A549 (cell line): ENCODE measurements around the gene RASGRF1. TPM values are rescaled to one million over a fixed set of nuclear protein-coding genes. Genes with fewer than 3 reads are reported as not detected.

Experiments used
- ATAC-seq, 2 experiments: fragments of 200-7000 bp in 1 of 2; fragments of >200 bp in 1 of 2; cut with Nextera tagmentation in 1 of 2; cut with Tn5 transposase in 1 of 2; 3 replicates each; pipeline versions ENCODE4 v1.8.0 to v1.9.1; 2018 to 2020; ENCODE audit warnings: mild to moderate bottlenecking in 1 of 2, moderate library complexity in 1 of 2
- CTCF ChIA-PET: fragments of 300-600 bp; sonication (Branson Sonifier 250); formaldehyde crosslinking; extraction: SDS; loops from one replicate; lab custom pipeline; 2021; ENCODE audit warnings: antibody characterized with exemption, inconsistent platforms; lab: Yijun Ruan, JAX
- POLR2A ChIA-PET: fragments of 350-600 bp; formaldehyde crosslinking; extraction: SDS; loops from one replicate; lab custom pipeline; 2021; ENCODE audit warnings: antibody characterized with exemption, inconsistent platforms; lab: Yijun Ruan, JAX
- DNase-seq, 2 experiments: peaks; one replicate each; pipeline versions ENCODE4 v3.0.0 to v3.0.0-alpha.2; 2011 to 2016; ENCODE audit warnings: low read depth in 1 of 2, low spot score in 1 of 2
- FAIRE-seq: peaks from 2 replicates; lab custom pipeline; 2011; peaks lifted over from hg19 to GRCh38; lab: Jason Lieb, UNC
- H3K27ac ChIP-seq, 2 experiments: fragments of >200 bp; sonication (Bioruptor Twin); formaldehyde crosslinking; 3 replicates each; pipeline ENCODE4 v1.5.1; 2016 to 2017
- H3K4me1 ChIP-seq: fragments of >200 bp; sonication (Bioruptor Twin); formaldehyde crosslinking; 3 replicates; pipeline ENCODE4 v1.6.1; 2016
- H3K4me2 ChIP-seq: fragments of >200 bp; sonication (Bioruptor Twin); formaldehyde crosslinking; 3 replicates; pipeline ENCODE4 v1.6.1; 2016
- H3K4me3 ChIP-seq: fragments of >200 bp; sonication (Bioruptor Twin); formaldehyde crosslinking; 3 replicates; pipeline ENCODE4 v1.5.1; 2016
- H3K9me3 ChIP-seq: fragments of >200 bp; sonication (Bioruptor Twin); formaldehyde crosslinking; 3 replicates; pipeline ENCODE4 v1.6.1; 2016
- BHLHE40 ChIP-seq: IDR thresholded peaks from 2 replicates; pipeline ENCODE4 v1.6.1; 2012; ENCODE audit warnings: low read depth, low read length, inconsistent platforms
- CEBPB ChIP-seq, 2 experiments: fragments of >200 bp in 1 of 2; sonication (Bioruptor Twin) in 1 of 2; formaldehyde crosslinking in 1 of 2; IDR thresholded peaks; 2 replicates each; pipeline ENCODE4 v1.6.1; 2012 to 2016
- CHD4 ChIP-seq: fragments of 200-600 bp; sonication (generic); IDR thresholded peaks from 2 replicates; pipeline ENCODE4 v1.6.1; 2016; ENCODE audit warnings: antibody characterized with exemption, mild to moderate bottlenecking, borderline replicate concordance
- EHMT2 ChIP-seq: fragments of 200-600 bp; sonication (generic); IDR thresholded peaks from 2 replicates; pipeline ENCODE4 v1.6.1; 2016; ENCODE audit warnings: antibody characterized with exemption, low read depth, mild to moderate bottlenecking, moderate library complexity
- FOSL2 ChIP-seq, 2 experiments: fragments of 450-650 bp in 1 of 2; fragments of >200 bp in 1 of 2; sonication (Bioruptor Twin) in 1 of 2; formaldehyde crosslinking; IDR thresholded peaks; 2 replicates each; pipeline versions ENCODE4 v1.5.0 to v1.6.1; 2016 to 2020; ENCODE audit warnings: mild to moderate bottlenecking in 1 of 2, moderate library complexity in 1 of 2
- FOXS1 ChIP-seq: fragments of 250-450 bp; sonication (Bioruptor Pico); IDR thresholded peaks from 2 replicates; pipeline ENCODE4 v1.5.0; 2020; ENCODE audit warnings: mild to moderate bottlenecking, moderate library complexity
- GATA3 ChIP-seq: IDR thresholded peaks from 2 replicates; pipeline ENCODE4 v1.6.1; 2012; ENCODE audit warnings: borderline replicate concordance
- HEYL ChIP-seq: fragments of 250-450 bp; sonication (Bioruptor Pico); IDR thresholded peaks from 2 replicates; pipeline ENCODE4 v1.8.0; 2021; ENCODE audit warnings: mild to moderate bottlenecking, moderate library complexity
- HOXB5 ChIP-seq: fragments of 250-450 bp; sonication (Bioruptor Pico); IDR thresholded peaks from 2 replicates; pipeline ENCODE4 v1.5.0; 2020; ENCODE audit warnings: mild to moderate bottlenecking, moderate library complexity
- KDM1A ChIP-seq: fragments of 200-600 bp; sonication (generic); IDR thresholded peaks from 2 replicates; pipeline ENCODE4 v1.6.1; 2016; ENCODE audit warnings: low read depth, mild to moderate bottlenecking
- KDM5A ChIP-seq: fragments of 200-600 bp; sonication (generic); IDR thresholded peaks from 2 replicates; pipeline ENCODE4 v1.6.1; 2016; ENCODE audit warnings: antibody characterized with exemption, mild to moderate bottlenecking
- MAFK ChIP-seq: fragments of 450-650 bp; IDR thresholded peaks from 2 replicates; pipeline ENCODE4 v1.6.1; 2014; ENCODE audit not compliant: partially characterized antibody
- NPAS2 ChIP-seq: fragments of 250-450 bp; sonication (Bioruptor Pico); IDR thresholded peaks from 2 replicates; pipeline ENCODE4 v1.8.0; 2022; ENCODE audit warnings: mild to moderate bottlenecking, moderate library complexity, borderline replicate concordance
- PHF8 ChIP-seq: fragments of 200-600 bp; sonication (generic); IDR thresholded peaks from 2 replicates; pipeline ENCODE4 v1.6.1; 2016; ENCODE audit warnings: low read depth, mild to moderate bottlenecking, antibody characterized with exemption, moderate library complexity, borderline replicate concordance
- POLR2A ChIP-seq: IDR thresholded peaks from 2 replicates; pipeline ENCODE4 v1.6.1; 2012; ENCODE audit warnings: mild to moderate bottlenecking, low read length
- RARB ChIP-seq: fragments of 250-450 bp; sonication (Bioruptor Pico); IDR thresholded peaks from 2 replicates; pipeline ENCODE4 v1.8.0; 2021; ENCODE audit warnings: mild to moderate bottlenecking, moderate library complexity
- RCOR1 ChIP-seq: fragments of 150-350 bp; IDR thresholded peaks from 2 replicates; pipeline ENCODE4 v1.6.1; 2014; ENCODE audit warnings: antibody characterized with exemption, low read length, low read depth
- RNF2 ChIP-seq: fragments of 200-600 bp; sonication (generic); IDR thresholded peaks from 2 replicates; pipeline ENCODE4 v1.6.1; 2016; ENCODE audit warnings: low read depth, mild to moderate bottlenecking, antibody characterized with exemption, moderate library complexity, borderline replicate concordance
- SREBF2 ChIP-seq: fragments of 450-650 bp; IDR thresholded peaks from 2 replicates; pipeline ENCODE4 v1.6.1; 2014; ENCODE audit warnings: mild to moderate bottlenecking, moderate library complexity
- ZC3H11A ChIP-seq: fragments of 450-650 bp; IDR thresholded peaks from 2 replicates; pipeline ENCODE4 v1.6.1; 2014; ENCODE audit warnings: antibody characterized with exemption, mild to moderate bottlenecking
- ZSCAN20 ChIP-seq: fragments of 250-450 bp; sonication (Bioruptor Pico); IDR thresholded peaks from 2 replicates; pipeline ENCODE4 v1.8.0; 2022; ENCODE audit warnings: mild to moderate bottlenecking, moderate library complexity
- WGBS: methylation state at CpG from one replicate; pipeline ENCODE4 v1.1.6; 2017; ENCODE audit errors: missing lambda C conversion rate; 5-methylcytosine and 5-hydroxymethylcytosine counted together
- polyA plus RNA-seq, 4 experiments: library from polyadenylated mRNA; depleted of rRNA in 3 of 4; stranded (reverse); fragments of >200 nt; fragmentation: RNase III in 1 of 4; extraction: RNeasy Plus Mini Kit Qiagen cat#74134 plus additional on column Dnase treatment in 1 of 4; gene quantifications; 2 replicates in 3 of 4; 3 replicates in 1 of 4; pipeline ENCODE4 v1.2.3, GENCODE V29; 2011 to 2017
- TF ChIP-seq, protein P1 (sequence below): IDR thresholded peaks from 2 replicates; pipeline ENCODE4 v1.6.1; 2012
- TF ChIP-seq, protein P2 (sequence below): fragments of >200 bp; sonication (Bioruptor Twin); formaldehyde crosslinking; IDR thresholded peaks from 2 replicates; pipeline ENCODE4 v1.6.1; 2016
- TF ChIP-seq, protein P3 (sequence below): fragments of 450-650 bp; IDR thresholded peaks from 2 replicates; pipeline ENCODE4 v1.6.1; 2014; ENCODE audit warnings: antibody characterized with exemption

RASGRF1 gene
- polyA plus RNA-seq, 2 of the 4 experiments (the other 2 are of a cell fraction) = 0.13 to 0.21 TPM

DNA sequence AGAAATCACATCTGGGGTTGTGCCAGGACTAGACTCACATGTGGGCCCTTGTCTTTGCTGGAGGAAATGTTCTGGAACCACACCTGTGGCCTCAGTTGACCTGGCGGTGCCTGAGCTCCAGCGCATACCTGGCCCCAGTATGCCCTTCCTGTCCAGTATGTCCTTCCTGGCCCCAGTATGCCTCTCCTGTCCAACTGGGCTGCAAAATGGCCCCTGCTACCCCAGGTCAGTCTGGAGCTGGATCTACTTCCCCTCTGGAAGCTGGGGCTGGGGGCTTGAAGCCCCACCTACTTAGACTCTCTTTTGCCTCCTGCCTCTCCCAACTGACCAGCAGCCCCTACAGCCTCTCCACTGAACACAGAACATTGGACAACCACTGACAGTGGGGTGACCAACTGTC, 15.3 kb downstream of the RASGRF1 start:
- Histone ChIP-seq H3K9me3 (no peaks in the 10 kb centered on the region), H3K4me1 (no peaks in the 10 kb centered on the region), H3K4me3 (no peak overlapping the region), H3K27ac (no peak overlapping the region), H3K4me2 (no peak overlapping the region)
- ATAC-seq = no peak
- CTCF ChIA-PET = interaction anchor here (0.6 to 2.1 kb wide), 4 partner anchors 30 to 109 kb away, joined by 3 to 8 read pairs (median 4); no protein-coding TSS in a partner anchor
- no peak for DNase-seq
- WGBS = 42% methylated on average over 2 of the region's 2 CpGs
- no peak for FAIRE-seq
- POLR2A ChIA-PET = no interaction called here
- TF ChIP-seq ZC3H11A = no peak
- TF ChIP-seq RNF2 = no peak
- no peak for TF ChIP-seq FOXS1 (CRISPR knock-in tag)
- no peak for TF ChIP-seq KDM1A
- TF ChIP-seq PHF8 = no peak
- no peak for TF ChIP-seq ZSCAN20 (CRISPR knock-in tag)

DNA sequence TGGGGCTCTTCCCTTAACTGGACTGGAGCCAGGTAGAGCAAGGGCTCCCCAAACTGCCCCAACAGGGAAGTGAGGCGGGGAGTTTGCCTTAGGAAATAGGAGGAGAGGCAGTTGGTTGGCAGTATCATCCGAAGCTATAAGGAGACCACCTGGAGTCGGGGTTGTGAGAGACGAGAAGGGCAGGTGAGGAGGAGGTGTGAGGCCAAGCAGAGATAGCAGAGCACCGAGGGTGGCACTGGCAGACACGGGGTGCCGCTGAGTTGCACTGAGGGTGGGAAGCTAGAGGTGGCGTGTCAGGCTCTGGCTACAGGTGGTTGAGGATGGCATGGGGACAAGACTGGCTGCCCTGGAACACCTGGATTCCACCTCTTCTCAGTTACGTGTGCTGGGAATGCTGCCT, 17.2 kb downstream of the RASGRF1 start:
- WGBS = 25% methylated on average over 9 of the region's 9 CpGs
- Histone ChIP-seq H3K4me1 (no peaks in the 10 kb centered on the region), H3K9me3 (no peaks in the 10 kb centered on the region), H3K4me3 (no peak overlapping the region), H3K4me2 (no peak overlapping the region), H3K27ac (no peak overlapping the region)
- no peak for TF ChIP-seq HEYL (CRISPR knock-in tag)
- TF ChIP-seq ZC3H11A = no peak
- TF ChIP-seq CEBPB (IDR thresholded peaks at IDR 0.05) = no peak
- TF ChIP-seq GATA3 = no peak
- no peak for TF ChIP-seq CHD4
- TF ChIP-seq, protein P1, sequence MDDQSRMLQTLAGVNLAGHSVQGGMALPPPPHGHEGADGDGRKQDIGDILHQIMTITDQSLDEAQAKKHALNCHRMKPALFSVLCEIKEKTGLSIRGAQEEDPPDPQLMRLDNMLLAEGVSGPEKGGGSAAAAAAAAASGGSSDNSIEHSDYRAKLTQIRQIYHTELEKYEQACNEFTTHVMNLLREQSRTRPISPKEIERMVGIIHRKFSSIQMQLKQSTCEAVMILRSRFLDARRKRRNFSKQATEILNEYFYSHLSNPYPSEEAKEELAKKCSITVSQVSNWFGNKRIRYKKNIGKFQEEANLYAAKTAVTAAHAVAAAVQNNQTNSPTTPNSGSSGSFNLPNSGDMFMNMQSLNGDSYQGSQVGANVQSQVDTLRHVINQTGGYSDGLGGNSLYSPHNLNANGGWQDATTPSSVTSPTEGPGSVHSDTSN = no peak
- TF ChIP-seq RCOR1 = no peak
- TF ChIP-seq FOSL2 (IDR thresholded peaks at IDR 0.05) = no peak
- no peak for TF ChIP-seq FOSL2 (CRISPR knock-in tag; IDR thresholded peaks at IDR 0.05)
- TF ChIP-seq EHMT2 = no peak
- no peak for TF ChIP-seq KDM1A
- TF ChIP-seq PHF8 = no peak
- no peak for TF ChIP-seq MAFK
- no peak for TF ChIP-seq POLR2A
- TF ChIP-seq RARB = no peak
- TF ChIP-seq, protein P2, sequence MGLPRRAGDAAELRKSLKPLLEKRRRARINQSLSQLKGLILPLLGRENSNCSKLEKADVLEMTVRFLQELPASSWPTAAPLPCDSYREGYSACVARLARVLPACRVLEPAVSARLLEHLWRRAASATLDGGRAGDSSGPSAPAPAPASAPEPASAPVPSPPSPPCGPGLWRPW = no peak
- POLR2A ChIA-PET = no interaction called here
- CTCF ChIA-PET = interaction anchor here (1.6 to 2.1 kb wide), 2 partner anchors 45 to 111 kb away, joined by 5 to 8 read pairs; no protein-coding TSS in a partner anchor
- ATAC-seq (no peak), FAIRE-seq (no peak), DNase-seq (no peak)

DNA sequence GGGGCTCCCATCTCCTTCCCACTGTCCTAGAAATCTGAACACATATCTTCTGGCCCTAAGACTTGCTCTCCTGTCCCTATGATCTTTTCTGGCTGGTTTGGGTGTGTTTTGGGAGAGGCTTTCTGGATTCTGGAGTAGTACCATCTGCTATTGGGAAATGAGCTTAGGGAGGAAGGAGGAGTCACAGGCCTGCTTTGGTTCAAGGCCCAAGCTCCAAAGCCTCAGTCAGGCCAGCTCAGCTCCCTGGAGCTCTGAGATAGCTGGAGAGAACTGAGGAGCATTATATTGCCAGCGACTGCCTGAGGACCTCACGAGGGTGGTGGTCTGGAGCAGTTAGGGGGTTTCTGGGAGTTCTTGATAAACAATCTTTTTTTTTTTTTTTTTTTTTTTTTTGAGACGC, 18.7 kb downstream of the RASGRF1 start:
- H3K27ac ChIP-seq = no peak overlapping the region
- no peak for FAIRE-seq
- ATAC-seq = no peak; a peak in 1 of 6 replicates
- POLR2A ChIA-PET = interaction anchor here (0.6 kb wide), 1 partner anchor 121 kb away, joined by 5 read pairs; no protein-coding TSS in a partner anchor
- no peak for DNase-seq
- no peaks in the 10 kb centered on the region for H3K9me3 ChIP-seq
- no peaks in the 10 kb centered on the region for H3K4me1 ChIP-seq
- no peak for TF ChIP-seq BHLHE40
- TF ChIP-seq, protein P3, sequence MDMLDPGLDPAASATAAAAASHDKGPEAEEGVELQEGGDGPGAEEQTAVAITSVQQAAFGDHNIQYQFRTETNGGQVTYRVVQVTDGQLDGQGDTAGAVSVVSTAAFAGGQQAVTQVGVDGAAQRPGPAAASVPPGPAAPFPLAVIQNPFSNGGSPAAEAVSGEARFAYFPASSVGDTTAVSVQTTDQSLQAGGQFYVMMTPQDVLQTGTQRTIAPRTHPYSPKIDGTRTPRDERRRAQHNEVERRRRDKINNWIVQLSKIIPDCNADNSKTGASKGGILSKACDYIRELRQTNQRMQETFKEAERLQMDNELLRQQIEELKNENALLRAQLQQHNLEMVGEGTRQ = no peak
- TF ChIP-seq EHMT2 = no peak
- TF ChIP-seq KDM5A = no peak
- no peak for TF ChIP-seq NPAS2 (CRISPR knock-in tag)
- TF ChIP-seq GATA3 = no peak
- TF ChIP-seq HOXB5 = no peak
- TF ChIP-seq PHF8 = no peak
- TF ChIP-seq CHD4 = no peak
- no peak for TF ChIP-seq SREBF2
- no peak for TF ChIP-seq ZSCAN20 (CRISPR knock-in tag)
- WGBS = 33% methylated on average over 3 of the region's 3 CpGs
- no peak overlapping the region for H3K4me2 ChIP-seq
- CTCF ChIA-PET = interaction anchor here (0.5 to 2.1 kb wide), 5 partner anchors 9 to 727 kb away, joined by 3 to 5 read pairs (median 4); no protein-coding TSS in a partner anchor
- H3K4me3 ChIP-seq = no peak overlapping the region
